Measurements from ENCODE around the gene DHRS13.
A peak's percentile ranks its signal among the peaks of the same experiment; 100 is the strongest.

DHRS13 gene

GRCh38 chr17:28857905-28858800, 44.7 kb downstream of the DHRS13 start:
- no peak overlapping the region for H3K4me3 ChIP-seq (ENCODE audit: low read length)
- no peak for DNase-seq (ENCODE audit: low read depth)
- TF ChIP-seq, protein P1, sequence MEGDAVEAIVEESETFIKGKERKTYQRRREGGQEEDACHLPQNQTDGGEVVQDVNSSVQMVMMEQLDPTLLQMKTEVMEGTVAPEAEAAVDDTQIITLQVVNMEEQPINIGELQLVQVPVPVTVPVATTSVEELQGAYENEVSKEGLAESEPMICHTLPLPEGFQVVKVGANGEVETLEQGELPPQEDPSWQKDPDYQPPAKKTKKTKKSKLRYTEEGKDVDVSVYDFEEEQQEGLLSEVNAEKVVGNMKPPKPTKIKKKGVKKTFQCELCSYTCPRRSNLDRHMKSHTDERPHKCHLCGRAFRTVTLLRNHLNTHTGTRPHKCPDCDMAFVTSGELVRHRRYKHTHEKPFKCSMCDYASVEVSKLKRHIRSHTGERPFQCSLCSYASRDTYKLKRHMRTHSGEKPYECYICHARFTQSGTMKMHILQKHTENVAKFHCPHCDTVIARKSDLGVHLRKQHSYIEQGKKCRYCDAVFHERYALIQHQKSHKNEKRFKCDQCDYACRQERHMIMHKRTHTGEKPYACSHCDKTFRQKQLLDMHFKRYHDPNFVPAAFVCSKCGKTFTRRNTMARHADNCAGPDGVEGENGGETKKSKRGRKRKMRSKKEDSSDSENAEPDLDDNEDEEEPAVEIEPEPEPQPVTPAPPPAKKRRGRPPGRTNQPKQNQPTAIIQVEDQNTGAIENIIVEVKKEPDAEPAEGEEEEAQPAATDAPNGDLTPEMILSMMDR (IDR thresholded peaks at IDR 0.05; ENCODE audit: insufficient read depth, low read depth, low read length, missing control alignments), result no peak

DNA sequence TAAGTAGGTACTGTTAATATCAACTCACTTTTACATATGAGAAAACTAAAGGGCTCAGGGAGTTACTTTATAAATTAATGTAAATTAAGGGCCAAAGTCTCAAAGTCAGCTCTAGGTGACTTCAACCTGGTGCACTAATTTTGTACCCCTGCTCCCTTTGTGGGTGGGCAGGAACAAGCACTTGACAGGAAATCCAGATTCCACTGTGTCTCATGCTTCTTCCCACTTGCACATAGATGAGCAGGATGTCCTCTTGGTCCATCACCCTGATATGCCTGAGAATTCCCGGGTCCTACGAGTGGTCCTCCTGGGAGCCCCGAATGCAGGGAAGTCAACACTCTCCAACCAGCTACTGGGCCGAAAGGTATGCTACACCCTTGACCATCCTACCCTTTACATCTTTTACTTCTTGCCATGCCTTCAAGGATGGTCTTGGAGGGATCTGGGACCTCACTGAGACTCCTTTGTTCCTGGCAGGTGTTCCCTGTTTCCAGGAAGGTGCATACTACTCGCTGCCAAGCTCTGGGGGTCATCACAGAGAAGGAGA, 46.8 kb downstream of the DHRS13 start:
- DNase-seq (ENCODE audit: low read depth), result no peak
- no peak overlapping the region for H3K4me3 ChIP-seq (ENCODE audit: low read length)
- TF ChIP-seq, protein P1 (IDR thresholded peaks at IDR 0.05; ENCODE audit: insufficient read depth, low read depth, low read length, missing control alignments), result no peak

DNA sequence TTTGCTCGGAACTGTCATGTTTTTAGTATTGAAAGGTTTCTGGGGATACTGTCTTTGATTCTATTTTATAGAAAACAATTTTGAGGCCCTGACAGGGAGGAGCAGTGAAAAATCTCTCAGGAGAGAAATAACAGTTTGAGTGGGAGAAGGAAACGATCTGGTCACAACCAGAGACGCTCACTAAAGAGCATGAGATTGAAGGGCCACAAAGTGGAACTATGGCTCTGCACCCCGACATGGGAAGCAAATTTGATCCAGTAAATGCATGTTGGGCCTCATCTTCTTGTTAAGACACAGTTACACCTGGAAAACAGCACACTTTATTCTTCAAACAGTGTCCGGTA, 47.6 kb downstream of the DHRS13 start:
- peak overlapping the region; percentile 88 for H3K4me3 ChIP-seq (ENCODE audit: low read length)
- TF ChIP-seq, protein P1 (IDR thresholded peaks at IDR 0.05; ENCODE audit: insufficient read depth, low read depth, low read length, missing control alignments), result no peak
- no peak for DNase-seq (ENCODE audit: low read depth)

GRCh38 chr17:28854457-28855335, 48.2 kb downstream of the DHRS13 start, which contains the start of gene ERAL1:
ERAL1 (plus strand) TSS chr17:28855016; CDS start chr17:28855035, 19 bp downstream.
- H3K4me3 ChIP-seq (ENCODE audit: low read length), result peak within 1 kb of the TSS; percentile 88
- DNase-seq (ENCODE audit: low read depth), result peak; percentile 91
- TF ChIP-seq, protein P1 (IDR thresholded peaks at IDR 0.05; ENCODE audit: insufficient read depth, low read depth, low read length, missing control alignments), result peak; percentile 2

- TF ChIP-seq, protein P1 (IDR thresholded peaks at IDR 0.05; ENCODE audit: insufficient read depth, low read depth, low read length, missing control alignments), result no peak
- no peak overlapping the region for H3K4me3 ChIP-seq (ENCODE audit: low read length)
- no peak for DNase-seq (ENCODE audit: low read depth)
These were observed 49.6 kb downstream of the DHRS13 start for GRCh38 chr17:28853295-28853694.

- no peak overlapping the region for H3K4me3 ChIP-seq (ENCODE audit: low read length)
- TF ChIP-seq, protein P1 (IDR thresholded peaks at IDR 0.05; ENCODE audit: insufficient read depth, low read depth, low read length, missing control alignments), result peak; percentile 6
- DNase-seq (ENCODE audit: low read depth), result peak; percentile 18
These were observed 53.6 kb downstream of the DHRS13 start for GRCh38 chr17:28849281-28849680.
